Psoas muscle (tissue), 8 donors: ENCODE results near the gene GRIA1. TPM values are rescaled to one million over a fixed set of nuclear protein-coding genes. Genes with fewer than 3 reads are reported as not detected.

Experiments
- ATAC-seq, 4 donors: fragments of 200-7000 bp; cut with Tn5 transposase; one replicate each; pipeline ENCODE4 v1.9.1; 2020; ENCODE audit warnings: moderate library complexity in 3 of 4, mild to moderate bottlenecking in 2 of 4
- DNase-seq, 2 donors: peaks; one replicate each; pipeline ENCODE4 v3.0.0-alpha.2; 2020
- H3K27ac ChIP-seq: fragments of 200-600 bp; one replicate; pipeline ENCODE4 v1.8.0; 2022
- H3K27me3 ChIP-seq, 3 donors: fragments of 200-600 bp in 1 of 3; one replicate each; pipeline versions ENCODE4 v1.6.1 to v1.8.0; 2013 to 2022; ENCODE audit warnings: low read length in 2 of 3, mild to moderate bottlenecking in 2 of 3, moderate library complexity in 1 of 3; ENCODE audit not compliant: insufficient read depth in 3 of 3
- H3K36me3 ChIP-seq, 2 donors: fragments of 200-600 bp in 1 of 2; one replicate each; pipeline versions ENCODE4 v1.6.1 to v1.8.0; 2013 to 2022; ENCODE audit warnings: low read depth in 1 of 2, mild to moderate bottlenecking in 1 of 2, moderate library complexity in 1 of 2; ENCODE audit not compliant: insufficient read depth in 1 of 2
- H3K4me1 ChIP-seq: fragments of 200-600 bp; one replicate; pipeline ENCODE4 v1.8.0; 2022
- H3K4me3 ChIP-seq: fragments of 200-600 bp; one replicate; pipeline ENCODE4 v1.8.0; 2022; ENCODE audit warnings: mild to moderate bottlenecking
- H3K9me3 ChIP-seq: fragments of 200-600 bp; one replicate; pipeline ENCODE4 v1.8.0; 2022
- CTCF ChIP-seq: fragments of 200-600 bp; IDR thresholded peaks from one replicate; pipeline ENCODE4 v1.8.0; 2022; ENCODE audit warnings: antibody characterized with exemption
- WGBS, 3 donors: extraction: QIAGEN DNeasy Blood & Tissue Kit; methylation state at CpG; one replicate each; pipeline versions ENCODE4 v1.1.6 to v1.1.7; 2013; 5-methylcytosine and 5-hydroxymethylcytosine counted together
- intact Hi-C, 2 donors: fragments of 100-400 bp; cut with DNase I; formaldehyde crosslinking; loops; one replicate each; pipeline versions ENCODE4 v1.11.0 to v1.14.2; 2022
- polyA plus RNA-seq, 3 donors: library from polyadenylated mRNA; stranded (reverse); fragments of 200-250 nt; gene quantifications; one replicate each; pipeline ENCODE4 v1.2.3, GENCODE V29; 2013
- total RNA-seq, 4 donors: library from RNA; stranded (reverse); fragmentation: NEBNext Ultra II Directional in 2 of 4; extraction: Animal tissue kit (Norgen Biotek cat#: 25700) in 2 of 4; gene quantifications; one replicate each; pipeline versions ENCODE4 v1.2.1 to v1.2.4, GENCODE V29; 2021 to 2023
- donor health status: healthy with polysubstance abuse.
- donor health status: DM: no; HTN: no; CAD: no; lungs with moderate emphysema.
- donor health status: Bipolar disorder and iron deficiency.
- donor health status: healthy.
- donor health status: DM: yes; HTN: yes; CAD: no.
- donor health status: DM: no; HTN: no; CAD: no.
- donor health status: DM: no; HTN: no; CAD: no.
- donor health status: DM: yes; HTN: yes; CAD: no.

Gene GRIA1
- total and polyA plus RNA-seq, 7 donors, result 0.03 to 0.49 (median 0.28) TPM; not detected in 2

- WGBS, 3 donors, result 73 to 82% (median 76%) methylated on average over 2 of the region's 2 CpGs
- H3K9me3 ChIP-seq, result no peaks in the 10 kb centered on the region
- H3K27ac ChIP-seq, result no peak overlapping the region
- no peak for TF ChIP-seq CTCF
- no peaks in the 10 kb centered on the region for H3K27me3 ChIP-seq
- ATAC-seq (no peak), DNase-seq (no peak)
- no peaks in the 10 kb centered on the region for H3K4me1 ChIP-seq
- no peak overlapping the region for H3K4me3 ChIP-seq
- intact Hi-C loops, result no loop called here
- H3K36me3 ChIP-seq, result no peaks in the 10 kb centered on the region
Observed at GRCh38 chr5:153671653-153672346, 181.3 kb downstream of the GRIA1 start.

- intact Hi-C loops, result no loop called here
Observed at GRCh38 chr5:153672347-153673090, 182.0 kb downstream of the GRIA1 start.

GRCh38 chr5:153674356-153674755, 183.9 kb downstream of the GRIA1 start:
- H3K4me1 ChIP-seq, result no peaks in the 10 kb centered on the region
- WGBS, 3 donors, result 78 to 84% (median 82%) methylated on average over 4 of the region's 4 CpGs
- no peak for TF ChIP-seq CTCF
- no peaks in the 10 kb centered on the region for H3K9me3 ChIP-seq
- intact Hi-C loops, result no loop called here
- H3K27me3 ChIP-seq, result no peaks in the 10 kb centered on the region
- no peaks in the 10 kb centered on the region for H3K36me3 ChIP-seq
- no peak overlapping the region for H3K4me3 ChIP-seq
- ATAC-seq (no peak), DNase-seq (no peak)
- H3K27ac ChIP-seq, result no peak overlapping the region

More at GRCh38 chr5:153672347-153673090, 182.0 kb downstream of the GRIA1 start:
- no peaks in the 10 kb centered on the region for H3K4me1 ChIP-seq
- WGBS, 3 donors, result 55 to 63% (median 59%) methylated on average over 6 of the region's 6 CpGs
- no peak for ATAC-seq
- H3K4me3 ChIP-seq, result no peak overlapping the region
- H3K9me3 ChIP-seq, result no peaks in the 10 kb centered on the region
- no peak for TF ChIP-seq CTCF
- no peak for DNase-seq
- H3K27ac ChIP-seq, result no peak overlapping the region
- H3K36me3 ChIP-seq, result no peaks in the 10 kb centered on the region
- no peaks in the 10 kb centered on the region for H3K27me3 ChIP-seq

GRCh38 chr5:153676406-153676805, 185.9 kb downstream of the GRIA1 start:
- ATAC-seq, result no peak
- Histone ChIP-seq H3K36me3 (no peaks in the 10 kb centered on the region), H3K9me3 (no peaks in the 10 kb centered on the region), H3K4me1 (no peaks in the 10 kb centered on the region), H3K4me3 (no peak overlapping the region), H3K27ac (no peak overlapping the region), H3K27me3 (no peaks in the 10 kb centered on the region)
- no peak for DNase-seq
- 21 to 24% (median 23%) methylated on average over 3 of the region's 3 CpGs for WGBS, 3 donors
- intact Hi-C loops, result no loop called here
- no peak for TF ChIP-seq CTCF
